Motor neuron (in vitro differentiated cells): ENCODE data around the gene FAM107B. TPM values are rescaled to one million over a fixed set of nuclear protein-coding genes. Genes with fewer than 3 reads are reported as not detected.

Experiments used
- ATAC-seq, 8 experiments: fragments of 200-7000 bp; cut with Tn5 transposase; replicated peaks in 6 of 8; 2 replicates each; pipeline ENCODE4 v1.8.0; 2021; ENCODE audit warnings: mild to moderate bottlenecking in 8 of 8, moderate library complexity in 8 of 8
- H3K27ac ChIP-seq, 2 donors: fragments of 250-450 bp; sonication (Bioruptor Pico); 2 replicates each; pipeline ENCODE4 v1.9.0; 2021; ENCODE audit warnings: antibody characterized with exemption in 2 of 2, mild to moderate bottlenecking in 2 of 2, moderate library complexity in 1 of 2
- H3K4me1 ChIP-seq, 2 donors: fragments of 250-450 bp; sonication (Bioruptor Pico); replicated peaks in 1 of 2; 2 replicates each; pipeline ENCODE4 v1.6.1; 2021; ENCODE audit warnings: antibody characterized with exemption in 2 of 2, mild to moderate bottlenecking in 2 of 2, moderate library complexity in 1 of 2
- H3K4me3 ChIP-seq, 5 donors: fragments of 250-450 bp; sonication (Bioruptor Pico); 2 replicates each; pipeline ENCODE4 v1.9.0; 2021; ENCODE audit warnings: antibody characterized with exemption in 5 of 5, mild to moderate bottlenecking in 5 of 5, moderate library complexity in 4 of 5
- WGBS, 10 experiments: fragments of 450-650 bp; shearing (Covaris generic); methylation state at CpG; one replicate each; pipeline ENCODE4 v1.0.0; 2022; 5-methylcytosine and 5-hydroxymethylcytosine counted together
- in situ Hi-C, 9 experiments: fragments of 400-800 bp; cut with MboI; loops; one replicate each; pipeline ENCODE4 v1.15.0; 2021; ENCODE audit warnings: low sequenced_read_pairs in 9 of 9, low pct_unique_long_range_greater_than_20kb in 2 of 9; ENCODE audit not compliant: unreplicated experiment in 9 of 9
- total RNA-seq, 8 experiments: library from RNA; unstranded; fragments of 300-600 nt; gene quantifications; 2 replicates each; pipeline versions ENCODE4 v1.2.3 to v1.2.4, GENCODE V29; 2022

FAM107B gene
- total RNA-seq, 8 experiments from 2014 or later = 2.0 to 60.4 (median 25.4) TPM

DNA sequence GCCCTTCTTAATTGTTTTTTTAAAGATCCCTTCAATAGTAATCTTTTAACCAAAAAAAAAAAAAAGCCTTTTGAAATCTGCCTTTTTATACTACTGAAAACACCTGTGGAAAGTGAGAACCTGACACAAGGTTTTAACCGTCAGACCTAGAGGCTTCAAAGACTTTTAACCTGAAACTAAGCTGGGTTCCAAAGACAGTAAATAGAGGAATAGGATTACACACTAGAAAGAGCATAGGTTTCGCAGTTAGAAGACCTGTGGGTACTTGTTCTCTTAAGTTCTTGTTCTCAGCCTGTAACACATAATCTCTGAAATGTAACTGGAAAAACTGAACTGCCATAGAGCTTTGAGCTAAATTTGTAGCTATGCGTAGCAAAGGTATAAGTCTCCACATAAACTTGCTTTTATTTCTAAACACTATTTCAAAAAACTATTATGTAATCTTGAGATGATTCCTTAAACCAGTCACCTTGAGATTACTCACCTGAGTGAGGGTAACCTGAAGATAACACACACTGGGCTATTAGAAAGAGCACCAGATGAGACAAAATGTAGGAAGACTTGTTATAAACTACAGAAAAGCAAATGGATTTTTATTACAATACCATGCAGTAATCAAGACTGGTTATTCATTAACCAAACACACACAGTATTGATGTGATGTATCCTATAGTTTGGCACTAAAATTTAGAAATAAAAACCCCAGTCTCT is 247.4 kb downstream of the FAM107B start:
- no peak for ATAC-seq
- no peak overlapping the region for H3K27ac ChIP-seq
- WGBS, 10 experiments = 83 to 100% (median 100%) methylated on average over 1 to 3 of the region's 3 CpGs
- H3K4me1 ChIP-seq = peaks cover 0 to 1% of the 10 kb centered on the region in 2 donors
- in situ Hi-C loops = loop anchor here in 2 of 9 experiments (25.0 kb wide), 2 partner anchors 285 to 310 kb away; partner anchors contain the start of genes CDNF (in 1 of the 2), HSPA14 (in 1 of the 2) and MSANTD7 (in 1 of the 2)
- H3K4me3 ChIP-seq = no peak overlapping the region

DNA sequence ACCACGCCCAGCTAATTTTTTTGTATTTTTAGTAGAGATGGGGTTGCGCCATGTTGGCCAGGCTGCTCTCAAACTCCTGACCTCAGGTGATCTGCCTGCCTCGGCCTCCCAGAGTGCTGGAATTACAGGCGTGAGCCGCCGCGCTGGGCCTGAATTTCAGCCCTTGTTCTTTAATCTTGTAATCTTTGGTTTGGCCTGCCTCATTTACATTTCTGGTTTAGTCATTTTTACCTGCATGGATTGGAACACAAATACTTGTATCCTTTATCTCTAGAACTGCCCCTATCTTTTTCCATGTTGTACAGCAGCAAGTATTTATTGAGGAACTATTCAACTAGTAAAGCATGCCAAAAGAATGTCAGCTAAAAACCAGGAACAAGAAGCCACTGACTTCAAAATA is 248.4 kb downstream of the FAM107B start:
- in situ Hi-C loops = loop anchor here in 2 of 9 experiments (25.0 kb wide), 2 partner anchors 286 to 311 kb away; partner anchors contain the start of genes CDNF (in 1 of the 2), HSPA14 (in 1 of the 2) and MSANTD7 (in 1 of the 2)
- Histone ChIP-seq H3K27ac (no peak overlapping the region), H3K4me1 (no peaks in the 10 kb centered on the region), H3K4me3 (no peak overlapping the region)
- ATAC-seq = no peak
- WGBS, 10 experiments = 83 to 100% (median 100%) methylated on average over 1 to 6 of the region's 7 CpGs; no CpG with 5 or more reads in 5 of the 10 experiments

DNA sequence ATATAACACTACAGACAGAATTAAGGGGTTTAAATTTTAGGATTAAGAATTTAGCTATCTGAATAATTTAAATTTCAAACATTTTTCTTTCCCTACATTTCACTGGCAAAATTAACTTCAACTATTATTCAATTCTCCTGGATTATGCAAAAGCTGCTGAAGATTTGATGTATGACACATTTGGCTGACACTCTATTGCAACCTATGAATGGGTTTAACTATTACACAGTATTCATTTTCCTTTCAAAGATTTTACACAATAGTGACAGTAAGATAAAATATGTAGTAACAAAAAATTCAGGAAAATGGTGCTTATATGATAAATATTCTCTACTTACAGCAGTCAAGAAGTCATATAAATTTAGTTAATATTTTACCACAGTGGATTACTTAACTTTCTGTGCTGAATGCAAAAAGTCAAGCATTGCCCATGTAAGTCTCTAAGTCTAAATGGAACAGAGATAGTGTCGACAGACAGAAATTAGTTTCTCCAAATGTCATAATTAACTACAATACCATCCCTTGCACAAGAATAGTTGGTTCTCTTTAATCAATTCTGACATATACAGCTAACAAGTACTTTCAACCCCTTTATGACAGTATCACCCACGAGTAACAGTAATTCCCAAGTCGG is 249.9 kb downstream of the FAM107B start:
- no peak overlapping the region for H3K4me3 ChIP-seq
- H3K4me1 ChIP-seq = peaks cover 4 to 5% of the 10 kb centered on the region in 2 donors
- no peak overlapping the region for H3K27ac ChIP-seq
- 71 to 100% (median 88%) methylated on average over 1 to 3 of the region's 3 CpGs; no CpG with 5 or more reads in 2 of the 10 experiments for WGBS, 10 experiments
- in situ Hi-C loops = loop anchor here in 5 of 9 experiments (25.0 kb wide), 2 partner anchors 287 to 312 kb away; partner anchors contain the start of genes CDNF (in 2 of the 5), HSPA14 (in 2 of the 5) and MSANTD7 (in 2 of the 5)
- ATAC-seq = peak in 2 of 8 experiments; percentile 21 to 53

DNA sequence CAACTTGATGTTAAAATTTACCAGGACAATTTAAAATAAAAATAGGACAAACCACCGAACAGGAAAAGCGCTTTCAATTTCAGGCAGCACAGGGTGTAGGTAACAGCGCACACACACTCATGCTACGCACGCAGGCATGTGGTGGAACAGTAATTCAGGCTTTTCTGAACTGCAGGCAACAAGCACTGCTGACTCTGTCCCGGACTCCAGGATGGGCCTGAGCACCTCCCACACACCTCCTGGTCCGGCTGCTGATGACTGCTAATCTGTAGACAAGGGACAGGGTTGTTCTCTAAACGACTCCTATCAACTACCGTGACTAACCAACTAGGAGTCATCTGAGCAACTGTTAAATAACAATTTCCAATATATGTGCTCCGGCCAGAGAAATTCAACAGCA is 251.4 kb downstream of the FAM107B start:
- Histone ChIP-seq H3K4me1 (peaks cover 4 to 9% of the 10 kb centered on the region in 2 donors), H3K4me3 (no peak overlapping the region), H3K27ac (no peak overlapping the region)
- in situ Hi-C loops = loop anchor here in 3 of 9 experiments (25.0 kb wide), 2 partner anchors 289 to 314 kb away; partner anchors contain the start of genes CDNF (in 1 of the 3), HSPA14 (in 1 of the 3) and MSANTD7 (in 1 of the 3)
- ATAC-seq = no peak
- WGBS, 10 experiments = 60 to 100% (median 98%) methylated on average over 1 to 7 of the region's 10 CpGs; no CpG with 5 or more reads in 1 of the 10 experiments

DNA sequence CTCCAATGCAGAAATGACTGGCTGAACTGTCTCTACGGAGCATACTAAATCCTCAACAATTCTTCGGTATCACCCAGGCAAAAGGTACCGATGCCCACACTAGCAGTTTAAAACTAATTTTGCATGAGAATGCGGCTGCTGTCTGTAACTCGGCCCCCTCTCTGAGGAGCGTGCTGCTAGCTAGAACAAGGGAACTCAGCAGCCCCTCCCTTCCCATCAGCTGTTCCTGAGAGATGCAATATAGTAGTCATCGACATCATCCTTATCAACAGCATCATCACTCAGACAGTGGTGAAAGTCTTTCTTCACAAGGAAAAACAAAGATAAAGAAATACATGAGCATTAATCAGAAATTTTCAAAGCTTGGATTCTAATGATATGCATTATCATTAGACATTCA is 254.9 kb downstream of the FAM107B start:
- no peak overlapping the region for H3K4me3 ChIP-seq
- in situ Hi-C loops = loop anchor here in 3 of 9 experiments (25.0 kb wide), 2 partner anchors 293 to 318 kb away; partner anchors contain the start of genes CDNF (in 1 of the 3), HSPA14 (in 1 of the 3) and MSANTD7 (in 1 of the 3)
- peaks cover 4 to 9% of the 10 kb centered on the region in 2 donors for H3K4me1 ChIP-seq
- no peak overlapping the region for H3K27ac ChIP-seq
- 3 to 82% (median 37%) methylated on average over 1 to 7 of the region's 7 CpGs for WGBS, 10 experiments
- peak in 5 of 8 experiments; percentile 78 to 94 (median 82) for ATAC-seq

DNA sequence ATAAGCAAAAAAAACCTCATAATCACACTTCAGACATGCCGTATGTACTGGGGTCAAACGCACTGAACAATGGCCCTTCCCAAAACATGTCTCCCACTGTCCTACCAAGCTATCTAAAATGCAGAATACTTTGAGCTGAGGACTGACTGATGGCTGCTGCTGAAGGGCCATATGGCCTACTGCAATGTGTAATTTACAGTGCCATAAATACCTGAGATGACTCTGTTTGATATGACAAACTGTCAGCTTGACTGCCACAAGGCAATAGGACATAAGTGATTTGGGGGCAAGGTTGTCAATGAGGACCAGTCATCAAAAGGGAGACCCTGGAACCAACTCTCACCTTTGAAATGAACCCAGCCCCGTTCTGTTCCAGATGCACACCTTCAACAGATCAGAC is 256.5 kb downstream of the FAM107B start:
- 71 to 100% (median 95%) methylated on average over 1 to 3 of the region's 3 CpGs; no CpG with 5 or more reads in 2 of the 10 experiments for WGBS, 10 experiments
- H3K4me1 ChIP-seq = peaks cover 4 to 9% of the 10 kb centered on the region in 2 donors
- ATAC-seq = no peak
- no peak overlapping the region for H3K4me3 ChIP-seq
- in situ Hi-C loops = loop anchor here in 3 of 9 experiments (25.0 kb wide), 2 partner anchors 294 to 319 kb away; partner anchors contain the start of genes CDNF (in 1 of the 3), HSPA14 (in 1 of the 3) and MSANTD7 (in 1 of the 3)
- H3K27ac ChIP-seq = no peak overlapping the region

DNA sequence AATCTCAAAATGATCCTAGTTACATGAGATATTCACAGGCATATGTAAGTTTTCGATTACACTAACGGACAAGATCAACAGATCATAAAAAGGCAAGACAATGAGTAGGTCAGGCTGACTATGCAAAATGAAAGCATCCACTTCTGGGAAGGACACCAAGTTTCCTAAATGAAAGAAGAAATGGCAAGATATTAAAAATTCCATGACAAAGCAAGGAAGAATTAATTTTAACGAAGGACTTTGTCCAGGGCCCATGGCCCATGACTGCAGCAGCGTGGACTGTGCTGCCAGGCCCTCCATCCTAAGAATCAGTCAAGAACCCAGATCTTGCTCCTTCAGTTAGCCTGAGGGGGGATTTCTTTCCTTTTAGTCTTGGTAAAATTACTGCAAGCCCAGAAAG is 261.6 kb downstream of the FAM107B start:
- in situ Hi-C loops = loop anchor here in 3 of 9 experiments (25.0 kb wide), 2 partner anchors 299 to 324 kb away; partner anchors contain the start of genes CDNF (in 1 of the 3), HSPA14 (in 1 of the 3) and MSANTD7 (in 1 of the 3)
- WGBS, 10 experiments = 6 to 100% (median 78%) methylated on average over 1 to 4 of the region's 4 CpGs
- H3K4me3 ChIP-seq = no peak overlapping the region
- no peak overlapping the region for H3K27ac ChIP-seq
- no peaks in the 10 kb centered on the region for H3K4me1 ChIP-seq
- no peak for ATAC-seq

DNA sequence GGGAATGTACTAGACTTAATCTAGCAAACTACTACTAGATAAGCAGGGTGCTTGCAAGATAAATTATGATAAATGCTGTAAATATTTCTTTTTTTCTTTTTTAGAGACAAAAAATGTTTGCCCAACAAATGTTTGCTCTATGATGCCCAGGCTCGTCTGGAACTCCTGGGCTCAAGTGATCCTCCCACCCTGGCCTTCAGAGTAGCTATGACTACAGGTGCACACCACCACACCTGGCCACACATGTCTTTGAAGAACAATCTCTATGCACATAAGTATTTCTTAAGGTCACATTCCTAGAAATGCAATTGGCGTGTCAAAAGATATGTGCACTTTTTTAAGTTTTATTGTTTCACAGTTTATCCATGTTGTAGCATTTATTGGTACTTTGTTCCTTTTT is 264.4 kb downstream of the FAM107B start:
- Histone ChIP-seq H3K27ac (no peak overlapping the region), H3K4me1 (no peaks in the 10 kb centered on the region), H3K4me3 (no peak overlapping the region)
- WGBS, 10 experiments = 57 to 100% (median 100%) methylated on average over 1 to 2 of the region's 2 CpGs; no CpG with 5 or more reads in 1 of the 10 experiments
- in situ Hi-C loops = loop anchor here in 3 of 9 experiments (25.0 kb wide), 2 partner anchors 302 to 327 kb away; partner anchors contain the start of genes CDNF (in 1 of the 3), HSPA14 (in 1 of the 3) and MSANTD7 (in 1 of the 3)
- no peak for ATAC-seq

DNA sequence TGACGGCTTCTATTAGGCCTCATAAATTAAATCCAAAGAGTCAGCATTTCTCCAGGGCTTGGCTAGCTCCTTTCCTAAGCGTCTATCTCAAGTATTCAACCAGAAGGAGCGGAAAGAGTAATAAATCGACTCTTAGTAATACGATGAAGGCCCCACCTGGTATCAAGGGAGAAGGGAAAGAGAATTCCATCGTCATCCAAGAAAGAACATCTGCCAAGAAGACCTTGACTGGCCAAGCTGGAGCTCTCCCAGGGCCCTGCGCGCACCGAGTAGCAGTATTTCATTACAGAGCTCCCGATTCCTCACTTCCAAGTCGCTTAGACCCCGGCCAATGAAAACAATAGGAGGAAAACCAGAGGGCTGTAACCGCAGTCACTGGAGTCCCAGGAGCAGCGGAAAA is 266.0 kb downstream of the FAM107B start:
- 79 to 100% (median 92%) methylated on average over 1 to 11 of the region's 14 CpGs; no CpG with 5 or more reads in 2 of the 10 experiments for WGBS, 10 experiments
- H3K4me1 ChIP-seq = no peaks in the 10 kb centered on the region
- H3K27ac ChIP-seq = no peak overlapping the region
- H3K4me3 ChIP-seq = no peak overlapping the region
- in situ Hi-C loops = loop anchor here in 3 of 9 experiments (25.0 kb wide), 2 partner anchors 304 to 329 kb away; partner anchors contain the start of genes CDNF (in 1 of the 3), HSPA14 (in 1 of the 3) and MSANTD7 (in 1 of the 3)
- no peak for ATAC-seq

DNA sequence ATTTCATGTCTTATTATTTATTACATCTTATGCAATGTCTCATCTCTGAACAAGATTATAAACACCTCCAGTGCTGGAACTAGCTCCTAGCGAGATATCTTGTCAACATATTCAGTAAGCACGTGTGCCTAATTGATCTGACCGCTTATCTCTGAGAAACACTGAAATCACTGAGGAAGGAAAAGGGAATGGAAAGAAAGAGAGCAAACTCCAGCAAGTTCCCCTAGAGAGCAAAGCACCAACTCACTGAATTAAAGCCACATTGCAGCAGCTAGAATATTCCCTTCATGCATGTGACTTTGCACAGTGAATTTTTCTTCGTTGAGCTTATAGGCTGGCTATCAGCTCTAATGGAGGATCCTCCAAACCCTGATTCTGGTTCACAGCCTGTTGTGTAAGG is 266.9 kb downstream of the FAM107B start:
- in situ Hi-C loops = loop anchor here in 3 of 9 experiments (25.0 kb wide), 2 partner anchors 305 to 330 kb away; partner anchors contain the start of genes CDNF (in 1 of the 3), HSPA14 (in 1 of the 3) and MSANTD7 (in 1 of the 3)
- 13 to 95% (median 78%) methylated on average over 1 to 4 of the region's 4 CpGs; no CpG with 5 or more reads in 1 of the 10 experiments for WGBS, 10 experiments
- H3K4me3 ChIP-seq = no peak overlapping the region
- no peak overlapping the region for H3K27ac ChIP-seq
- ATAC-seq = no peak
- H3K4me1 ChIP-seq = no peaks in the 10 kb centered on the region

DNA sequence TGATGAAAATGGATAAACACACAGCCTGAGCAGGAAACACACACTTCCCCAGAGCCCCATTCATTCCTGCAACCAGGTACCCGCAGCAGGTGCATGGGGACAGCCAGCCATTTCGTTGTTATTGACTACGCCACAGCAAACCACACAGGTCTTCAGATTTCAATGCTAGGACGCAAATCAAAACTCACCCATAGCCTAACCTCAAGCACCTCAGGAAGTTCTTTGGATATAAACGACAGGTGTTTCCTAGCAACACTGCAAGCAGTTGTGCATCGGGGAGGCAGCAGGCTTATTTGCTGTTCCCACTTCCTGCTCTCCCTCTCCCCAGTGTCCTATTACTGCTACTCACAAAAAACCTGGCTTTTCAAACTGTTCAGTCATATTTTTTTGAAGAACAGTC is 267.5 kb downstream of the FAM107B start:
- Histone ChIP-seq H3K4me1 (peaks cover 5% of the 10 kb centered on the region in 2 donors), H3K27ac (no peak overlapping the region), H3K4me3 (no peak overlapping the region)
- 30 to 92% (median 67%) methylated on average over 1 to 5 of the region's 6 CpGs; no CpG with 5 or more reads in 1 of the 10 experiments for WGBS, 10 experiments
- in situ Hi-C loops = loop anchor here in 3 of 9 experiments (25.0 kb wide), 2 partner anchors 305 to 330 kb away; partner anchors contain the start of genes CDNF (in 1 of the 3), HSPA14 (in 1 of the 3) and MSANTD7 (in 1 of the 3)
- ATAC-seq = no peak

DNA sequence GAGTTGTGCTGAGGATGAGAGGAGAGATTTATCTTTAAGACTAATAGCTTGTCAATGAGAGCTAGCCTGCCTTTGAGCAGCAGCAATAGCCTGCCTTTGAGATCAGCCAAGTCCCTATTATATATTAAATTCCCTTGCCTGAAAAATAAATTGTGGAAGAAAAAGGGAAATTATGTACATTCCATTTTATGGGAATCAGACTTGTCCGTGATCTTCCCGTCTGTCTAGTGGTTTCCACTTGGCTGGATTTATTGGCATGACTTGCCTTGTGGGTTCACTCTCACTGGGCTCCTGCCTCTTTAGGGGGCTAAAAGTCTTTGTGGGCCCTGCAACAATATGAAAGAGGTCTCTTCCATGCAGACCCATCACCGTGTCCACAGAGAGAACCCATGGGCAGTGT is 272.3 kb downstream of the FAM107B start:
- no peak overlapping the region for H3K4me3 ChIP-seq
- 0 to 95% (median 55%) methylated on average over 1 to 3 of the region's 3 CpGs; no CpG with 5 or more reads in 3 of the 10 experiments for WGBS, 10 experiments
- in situ Hi-C loops = loop anchor here in 3 of 9 experiments (25.0 kb wide), 2 partner anchors 310 to 335 kb away; partner anchors contain the start of genes CDNF (in 1 of the 3), HSPA14 (in 1 of the 3) and MSANTD7 (in 1 of the 3)

More for the DNA sequence above, 272.3 kb downstream of the FAM107B start:
- H3K4me1 ChIP-seq = peaks cover 6 to 10% of the 10 kb centered on the region in 2 donors
- H3K27ac ChIP-seq = no peak overlapping the region
- ATAC-seq = peak in 1 of 8 experiments; percentile 14
